IPS DF 19.7 (cell line): ENCODE results near the gene DIDO1.
"Not testable (repeated sequence)": the region's sequence is repeated elsewhere in the genome, so short reads cannot be mapped to it uniquely, and the experiment has no call there.

Experiments used
- DNase-seq: peaks from one replicate; pipeline ENCODE4 v3.0.0-alpha.2; 2013; ENCODE audit warnings: low read depth, low spot score

The DIDO1 gene

DNA sequence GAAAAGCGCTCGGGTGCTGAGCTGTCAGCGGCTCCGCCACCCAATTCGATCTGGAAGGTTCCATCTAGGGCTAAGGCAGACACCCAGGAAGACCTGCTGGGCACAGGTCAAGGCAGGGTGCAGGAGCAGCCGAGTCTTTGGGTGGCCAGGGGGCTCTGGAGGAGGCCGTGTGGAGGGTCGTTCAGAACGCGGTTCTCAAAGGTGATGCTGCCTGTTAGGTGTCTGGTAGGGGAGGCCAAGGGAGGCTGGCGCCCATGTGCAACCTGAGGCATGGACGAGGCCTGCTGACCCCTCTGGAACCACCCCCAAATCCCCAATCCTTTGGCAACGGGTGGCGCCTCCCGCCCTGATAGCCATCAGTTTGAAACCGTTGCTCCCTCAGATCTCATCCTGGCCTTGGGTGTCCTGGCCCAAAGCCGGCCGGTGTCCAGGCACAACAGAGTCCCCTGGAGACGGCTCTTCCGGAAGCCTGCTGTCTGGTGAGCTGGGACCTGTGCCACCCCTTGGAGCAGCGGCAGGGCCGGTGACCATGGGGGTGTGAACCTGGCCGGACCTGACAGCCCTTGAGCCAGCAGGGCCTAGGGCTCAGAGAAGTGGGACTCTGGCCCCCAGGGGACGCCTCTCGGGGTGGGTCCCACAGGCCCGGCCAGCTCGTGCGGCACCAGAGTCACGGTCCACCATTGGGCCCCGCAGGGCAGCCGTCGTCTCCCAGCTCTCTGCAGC, 36.7 kb upstream of the DIDO1 start:
- no peak for DNase-seq

- DNase-seq: no peak
These were observed 36.0 kb upstream of the DIDO1 start for GRCh38 chr20:62962221-62962879.

DNA sequence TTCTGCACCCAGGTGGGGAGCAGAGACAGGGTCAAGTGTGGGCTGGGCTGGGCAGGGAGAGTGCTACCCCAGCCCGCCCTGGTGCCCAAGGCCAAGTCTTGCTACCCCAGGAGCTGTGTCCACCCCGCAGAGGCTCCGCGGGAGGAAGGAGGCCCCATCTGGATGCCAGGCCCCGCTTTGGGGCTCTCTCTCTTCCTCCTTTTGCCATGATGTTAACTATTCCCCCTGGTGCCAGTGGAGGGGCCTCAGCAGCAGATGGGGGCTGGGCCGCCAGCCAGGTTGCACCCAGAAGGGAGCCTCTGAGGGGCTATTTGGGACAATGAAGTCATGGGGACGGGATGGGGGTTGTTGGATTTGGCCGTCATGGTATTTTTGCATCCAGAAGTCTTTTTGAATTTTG, 35.5 kb upstream of the DIDO1 start:
- no peak for DNase-seq

GRCh38 chr20:62961310-62961783, 35.0 kb upstream of the DIDO1 start:
- no peak for DNase-seq

DNA sequence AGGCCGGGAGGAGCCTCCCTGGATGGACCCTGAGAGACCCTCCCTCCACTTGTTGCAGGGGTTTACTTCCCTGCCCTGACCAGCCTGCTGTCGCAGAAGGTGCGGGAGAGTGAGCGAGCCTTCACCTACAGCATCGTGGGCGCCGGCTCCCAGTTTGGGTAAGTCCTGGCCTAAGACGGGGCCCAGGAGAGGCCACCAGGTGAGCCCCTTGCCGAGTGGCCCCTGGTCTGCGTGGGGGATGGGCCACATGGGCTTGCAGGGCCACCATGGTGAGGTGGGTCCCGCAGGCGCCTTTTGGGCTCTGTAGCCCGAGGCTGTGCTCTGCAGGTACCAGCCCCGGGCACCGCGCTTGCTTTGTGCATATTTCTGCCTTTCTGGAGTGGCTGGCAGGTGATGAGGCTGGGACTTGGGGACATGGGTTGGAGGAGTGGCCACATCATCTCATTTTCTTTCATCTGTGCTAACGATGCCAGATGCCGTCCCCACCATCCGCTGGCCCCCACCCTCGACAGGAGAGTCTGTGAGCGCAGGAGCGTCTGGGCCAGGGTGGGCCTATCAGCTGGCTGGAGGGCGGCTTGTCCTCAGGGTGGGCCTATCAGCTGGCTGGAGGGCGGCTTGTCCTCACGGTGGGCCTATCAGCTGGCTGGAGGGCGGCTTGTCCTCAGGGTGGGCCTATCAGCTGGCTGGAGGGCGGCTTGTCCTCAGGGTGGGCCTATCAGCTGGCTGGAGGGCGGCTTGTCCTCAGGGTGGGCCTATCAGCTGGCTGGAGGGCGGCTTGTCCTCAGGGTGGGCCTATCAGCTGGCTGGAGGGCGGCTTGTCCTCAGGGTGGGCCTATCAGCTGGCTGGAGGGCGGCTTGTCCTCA, 34.4 kb upstream of the DIDO1 start:
- DNase-seq: not testable (repeated sequence)

- no peak for DNase-seq
These were observed 33.7 kb upstream of the DIDO1 start for GRCh38 chr20:62959998-62960436.

GRCh38 chr20:62959101-62959971, 33.0 kb upstream of the DIDO1 start:
- DNase-seq: no peak

DNA sequence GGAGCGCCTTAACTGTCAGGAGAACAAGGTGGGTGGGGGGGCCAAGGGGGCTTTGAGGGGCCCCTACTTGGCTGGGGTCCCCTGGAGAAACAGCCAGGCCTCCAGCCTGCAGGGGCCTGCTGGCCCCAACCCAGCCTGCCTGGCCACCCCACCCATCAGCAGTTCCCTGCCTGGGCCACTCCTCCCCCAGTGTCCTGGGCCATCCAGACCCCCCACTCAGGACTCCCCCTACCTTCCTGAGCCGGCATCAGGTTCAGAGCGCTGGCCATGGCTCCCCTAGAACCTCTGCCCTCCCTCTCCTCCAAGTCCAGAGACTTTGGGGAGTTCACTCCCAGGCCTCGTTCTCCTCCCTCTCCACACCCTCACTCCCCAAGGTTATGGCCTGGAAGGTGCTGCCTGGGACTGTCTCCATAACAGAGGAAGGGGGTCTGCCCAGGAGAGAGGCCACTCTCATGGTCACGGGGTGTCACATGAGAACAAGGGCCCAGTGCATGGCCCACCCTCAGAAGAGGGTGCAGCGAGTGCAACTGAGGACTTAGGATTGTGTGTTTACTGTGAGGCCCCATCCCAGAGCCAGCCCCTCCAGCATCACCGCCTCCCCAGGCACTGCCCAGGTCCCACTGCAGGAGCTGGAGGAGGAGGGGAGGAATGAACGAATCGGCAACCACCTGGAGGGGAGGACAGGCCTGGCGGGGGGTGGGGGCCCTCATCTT, 32.2 kb upstream of the DIDO1 start:
- DNase-seq: no peak

GRCh38 chr20:62957136-62958117, 31.1 kb upstream of the DIDO1 start:
- DNase-seq: no peak

DNA sequence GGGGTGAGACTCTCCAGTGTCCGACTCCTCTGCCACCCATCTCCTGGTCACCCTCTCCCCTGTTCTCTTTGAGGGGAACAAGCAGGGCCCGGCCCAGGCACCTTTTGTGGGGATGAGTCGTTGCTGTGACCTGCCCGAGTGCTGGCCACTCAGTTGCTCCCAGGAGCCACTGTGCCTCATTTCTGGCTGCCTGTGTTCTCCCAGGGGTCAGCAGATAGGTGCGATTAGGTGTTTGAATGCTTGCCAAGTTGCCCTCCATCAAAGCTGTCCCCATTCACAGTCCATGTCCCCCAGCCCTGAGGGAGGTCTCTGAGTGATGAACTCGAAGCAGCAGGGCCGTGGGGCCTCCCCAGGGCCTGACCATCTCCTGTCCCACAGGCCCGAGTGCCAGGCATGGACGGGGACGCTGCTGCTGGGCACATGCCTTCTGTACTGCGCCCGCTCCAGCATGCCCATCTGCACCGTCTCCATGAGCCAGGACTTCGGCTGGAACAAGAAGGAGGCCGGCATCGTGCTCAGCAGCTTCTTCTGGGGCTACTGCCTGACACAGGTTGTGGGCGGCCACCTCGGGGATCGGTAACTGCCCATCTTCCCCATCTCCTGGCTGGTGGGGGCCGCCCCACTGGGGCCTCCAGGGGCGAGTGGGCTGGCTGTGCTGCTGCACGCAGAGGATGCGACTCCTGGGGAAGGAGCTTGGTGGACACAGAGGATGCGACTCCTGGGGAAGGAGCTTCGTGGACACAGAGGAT, 30.3 kb upstream of the DIDO1 start:
- DNase-seq: no peak

DNA sequence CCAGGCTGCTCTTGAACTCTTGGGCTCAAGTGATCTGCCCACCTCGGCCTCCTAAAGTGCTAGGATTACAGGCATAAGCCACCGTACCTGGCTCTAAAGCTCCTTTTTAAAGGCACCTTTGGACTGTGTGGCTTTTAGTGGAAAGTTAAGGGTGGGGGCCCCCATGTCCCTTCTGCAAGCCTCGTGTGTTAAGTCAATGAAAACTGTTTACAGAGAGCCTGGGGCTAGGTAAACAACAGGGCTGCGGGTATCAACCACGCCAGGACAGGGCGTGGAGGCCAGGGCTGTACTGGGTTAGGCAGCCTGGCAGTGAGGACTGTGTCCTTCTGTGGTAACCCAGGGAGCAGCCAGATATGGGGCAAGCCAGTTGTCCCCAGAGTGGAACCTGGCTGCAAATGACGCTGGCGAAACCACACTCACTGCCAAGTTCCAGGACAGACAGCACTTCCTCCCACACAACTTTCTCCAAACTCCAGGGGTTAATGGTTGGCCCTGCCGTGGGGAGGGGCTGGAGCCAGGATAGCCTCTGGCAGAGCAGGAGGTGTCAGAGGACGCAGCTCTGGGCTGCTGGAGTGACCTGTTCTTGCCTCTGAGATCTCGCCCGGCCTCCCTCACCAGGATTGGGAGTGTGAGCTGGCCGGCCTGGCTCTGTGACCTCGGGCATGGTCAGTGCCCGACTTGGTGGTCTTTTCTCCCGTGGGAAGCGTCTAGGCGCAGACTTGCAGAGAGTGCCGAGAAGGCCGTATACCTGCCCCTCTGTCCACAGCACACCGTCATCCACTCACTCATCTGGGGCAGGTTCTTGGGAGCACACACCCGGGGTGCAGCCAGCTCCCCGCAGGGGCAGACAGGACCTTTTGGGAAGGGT, 29.4 kb upstream of the DIDO1 start:
- no peak for DNase-seq

DNA sequence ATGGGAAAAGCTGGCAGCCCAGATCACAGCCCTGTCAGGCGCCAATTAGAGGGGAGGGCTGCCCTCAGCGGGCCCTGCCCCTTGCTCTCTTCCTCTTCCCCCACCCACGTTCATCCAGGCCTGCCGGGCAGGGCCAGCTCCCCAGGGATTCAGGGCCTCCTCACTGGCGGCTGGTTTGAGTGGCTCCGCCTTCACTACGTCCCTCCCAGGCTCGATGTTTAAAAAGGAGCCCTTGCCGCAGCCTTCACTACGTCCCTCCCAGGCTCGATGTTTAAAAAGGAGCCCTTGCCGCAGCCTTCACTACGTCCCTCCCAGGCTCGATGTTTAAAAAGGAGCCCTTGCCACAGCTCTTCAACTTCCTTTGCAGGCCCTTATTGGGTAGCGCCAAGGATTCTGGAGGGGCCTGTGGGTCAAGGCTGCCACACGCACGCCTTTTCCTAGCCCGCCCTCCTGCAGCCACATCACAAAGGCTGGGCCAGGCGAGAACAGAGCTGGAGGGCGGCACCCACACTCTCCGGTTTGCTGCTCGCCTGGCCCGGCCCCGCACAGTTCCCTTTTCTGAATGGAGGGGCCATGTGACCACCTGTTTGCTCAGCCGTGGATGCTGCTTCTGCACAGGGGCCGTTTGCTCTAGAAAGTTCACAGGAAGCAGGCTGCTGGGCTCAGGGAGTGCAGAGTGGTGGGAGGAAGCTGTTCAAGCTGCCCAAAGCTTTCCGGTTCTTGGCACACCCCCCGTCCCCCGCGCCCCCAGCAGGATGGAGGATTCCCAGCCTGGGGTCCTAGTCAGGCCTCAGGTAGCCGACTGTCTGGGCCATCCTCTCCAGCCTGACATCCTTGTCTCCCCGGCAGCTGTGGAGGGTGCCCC, 27.8 kb upstream of the DIDO1 start:
- DNase-seq: no peak

GRCh38 chr20:62952968-62953838, 26.9 kb upstream of the DIDO1 start:
- no peak for DNase-seq

DNA sequence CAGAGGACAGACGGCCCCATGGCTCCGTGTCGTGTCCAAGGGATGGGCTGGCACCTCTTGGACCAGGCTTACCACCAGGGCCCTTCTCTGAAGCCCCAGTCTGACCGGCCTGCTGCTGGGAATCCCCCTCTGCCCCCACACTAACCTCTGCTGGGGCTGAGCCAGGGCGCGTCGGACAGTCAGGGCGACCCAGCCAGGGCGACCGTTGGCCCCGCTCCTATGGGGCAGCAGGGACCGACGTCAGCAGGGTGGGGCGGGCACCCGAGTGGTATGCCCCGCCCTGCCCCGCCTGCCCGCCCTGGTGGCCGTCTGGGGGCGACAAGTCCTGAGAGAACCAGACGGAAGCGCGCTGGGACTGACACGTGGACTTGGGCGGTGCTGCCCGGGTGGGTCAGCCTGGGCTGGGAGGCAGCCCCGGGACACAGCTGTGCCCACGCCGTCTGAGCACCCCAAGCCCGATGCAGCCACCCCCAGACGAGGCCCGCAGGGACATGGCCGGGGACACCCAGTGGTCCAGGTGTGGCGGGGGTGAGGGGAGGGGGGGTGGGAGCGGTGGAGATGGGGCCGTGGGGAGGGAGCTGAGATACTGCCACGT, 26.2 kb upstream of the DIDO1 start, which contains the start of gene SLC17A9:
TSS of gene SLC17A9 (plus strand) at position 337 of the 595 bp plus-strand sequence. CDS start at position 459, 122 bp downstream.
- DNase-seq: no peak

GRCh38 chr20:62951896-62952372, 25.6 kb upstream of the DIDO1 start:
- no peak for DNase-seq
